ENCODE data around the gene CYP26A1. TPM values are rescaled to one million over a fixed set of nuclear protein-coding genes. Genes with fewer than 3 reads are reported as not detected.
A peak's percentile ranks its signal among the peaks of the same experiment; 100 is the strongest.

CYP26A1 gene
- total RNA-seq, 1 experiment from 2014 or later = 1.5 TPM

DNA sequence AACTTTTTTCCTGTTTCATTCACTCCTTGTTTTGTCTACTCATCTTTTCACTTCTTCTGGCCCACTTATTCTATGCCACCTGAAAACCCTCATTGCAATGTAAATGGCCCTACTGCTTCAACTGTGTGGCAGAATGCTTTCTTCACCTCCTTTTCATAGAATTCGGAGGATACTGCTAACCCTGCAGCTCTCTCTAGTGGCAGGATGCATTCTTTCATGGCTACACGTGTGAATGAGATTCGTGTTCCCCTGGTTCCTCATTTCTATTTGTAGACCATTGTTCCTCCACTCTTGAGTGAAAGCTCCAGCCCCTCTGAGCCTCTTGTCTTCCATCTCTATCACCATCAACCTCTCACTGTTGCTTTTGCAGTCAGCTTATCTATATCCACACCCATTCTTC, 34.0 kb upstream of the CYP26A1 start:
- no peaks in the 10 kb centered on the region for H3K27me3 ChIP-seq (ENCODE audit: control insufficient read depth, insufficient read depth, low read length)
- no peaks in the 10 kb centered on the region for H3K36me3 ChIP-seq (ENCODE audit: control insufficient read depth, insufficient read depth, low read length)
- H3K27ac ChIP-seq (ENCODE audit: low read length) = no peak overlapping the region
- TF ChIP-seq TCF7L2 (IDR thresholded peaks at IDR 0.05; ENCODE audit: low read depth, low read length) (no peak), SIN3A (IDR thresholded peaks at IDR 0.05; ENCODE audit: borderline replicate concordance, insufficient read depth, low read depth, low read length) (no peak), POLR2AphosphoS5 (IDR thresholded peaks at IDR 0.05; ENCODE audit: low read depth, low read length) (no peak)
- TF ChIP-seq, protein P1, sequence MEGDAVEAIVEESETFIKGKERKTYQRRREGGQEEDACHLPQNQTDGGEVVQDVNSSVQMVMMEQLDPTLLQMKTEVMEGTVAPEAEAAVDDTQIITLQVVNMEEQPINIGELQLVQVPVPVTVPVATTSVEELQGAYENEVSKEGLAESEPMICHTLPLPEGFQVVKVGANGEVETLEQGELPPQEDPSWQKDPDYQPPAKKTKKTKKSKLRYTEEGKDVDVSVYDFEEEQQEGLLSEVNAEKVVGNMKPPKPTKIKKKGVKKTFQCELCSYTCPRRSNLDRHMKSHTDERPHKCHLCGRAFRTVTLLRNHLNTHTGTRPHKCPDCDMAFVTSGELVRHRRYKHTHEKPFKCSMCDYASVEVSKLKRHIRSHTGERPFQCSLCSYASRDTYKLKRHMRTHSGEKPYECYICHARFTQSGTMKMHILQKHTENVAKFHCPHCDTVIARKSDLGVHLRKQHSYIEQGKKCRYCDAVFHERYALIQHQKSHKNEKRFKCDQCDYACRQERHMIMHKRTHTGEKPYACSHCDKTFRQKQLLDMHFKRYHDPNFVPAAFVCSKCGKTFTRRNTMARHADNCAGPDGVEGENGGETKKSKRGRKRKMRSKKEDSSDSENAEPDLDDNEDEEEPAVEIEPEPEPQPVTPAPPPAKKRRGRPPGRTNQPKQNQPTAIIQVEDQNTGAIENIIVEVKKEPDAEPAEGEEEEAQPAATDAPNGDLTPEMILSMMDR (IDR thresholded peaks at IDR 0.05) = peak; percentile 74
- TF ChIP-seq, protein P2, sequence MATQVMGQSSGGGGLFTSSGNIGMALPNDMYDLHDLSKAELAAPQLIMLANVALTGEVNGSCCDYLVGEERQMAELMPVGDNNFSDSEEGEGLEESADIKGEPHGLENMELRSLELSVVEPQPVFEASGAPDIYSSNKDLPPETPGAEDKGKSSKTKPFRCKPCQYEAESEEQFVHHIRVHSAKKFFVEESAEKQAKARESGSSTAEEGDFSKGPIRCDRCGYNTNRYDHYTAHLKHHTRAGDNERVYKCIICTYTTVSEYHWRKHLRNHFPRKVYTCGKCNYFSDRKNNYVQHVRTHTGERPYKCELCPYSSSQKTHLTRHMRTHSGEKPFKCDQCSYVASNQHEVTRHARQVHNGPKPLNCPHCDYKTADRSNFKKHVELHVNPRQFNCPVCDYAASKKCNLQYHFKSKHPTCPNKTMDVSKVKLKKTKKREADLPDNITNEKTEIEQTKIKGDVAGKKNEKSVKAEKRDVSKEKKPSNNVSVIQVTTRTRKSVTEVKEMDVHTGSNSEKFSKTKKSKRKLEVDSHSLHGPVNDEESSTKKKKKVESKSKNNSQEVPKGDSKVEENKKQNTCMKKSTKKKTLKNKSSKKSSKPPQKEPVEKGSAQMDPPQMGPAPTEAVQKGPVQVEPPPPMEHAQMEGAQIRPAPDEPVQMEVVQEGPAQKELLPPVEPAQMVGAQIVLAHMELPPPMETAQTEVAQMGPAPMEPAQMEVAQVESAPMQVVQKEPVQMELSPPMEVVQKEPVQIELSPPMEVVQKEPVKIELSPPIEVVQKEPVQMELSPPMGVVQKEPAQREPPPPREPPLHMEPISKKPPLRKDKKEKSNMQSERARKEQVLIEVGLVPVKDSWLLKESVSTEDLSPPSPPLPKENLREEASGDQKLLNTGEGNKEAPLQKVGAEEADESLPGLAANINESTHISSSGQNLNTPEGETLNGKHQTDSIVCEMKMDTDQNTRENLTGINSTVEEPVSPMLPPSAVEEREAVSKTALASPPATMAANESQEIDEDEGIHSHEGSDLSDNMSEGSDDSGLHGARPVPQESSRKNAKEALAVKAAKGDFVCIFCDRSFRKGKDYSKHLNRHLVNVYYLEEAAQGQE (IDR thresholded peaks at IDR 0.05; ENCODE audit: insufficient read depth in 1 of 2, low read depth in 2 of 2, low read length in 1 of 2) = no peak
- DNase-seq (ENCODE audit: low read depth, low spot score) = no peak
- H3K4me1 ChIP-seq (ENCODE audit: control insufficient read depth, insufficient read depth, low read length) = no peaks in the 10 kb centered on the region
- no TSS peak for BruUV-seq (replicated peaks)
- ATAC-seq = peak; percentile 81
- ChIA-PET CTCF (interaction anchor here (0.5 to 0.6 kb wide), 2 partner anchors 26 to 198 kb away, joined by 3 to 4 read pairs; no protein-coding TSS in a partner anchor), POLR2A (no interaction called here)
- H3K4me3 ChIP-seq (ENCODE audit: low read depth in 2 of 2, low read length in 2 of 2) = no peak overlapping the region
- intact Hi-C loops (cut with micrococcal nuclease; ENCODE audit: unreplicated experiment) = no loop called here
- no peaks in the 10 kb centered on the region for H3K9me3 ChIP-seq (ENCODE audit: control insufficient read depth, insufficient read depth, low read depth, low read length)
- in situ Hi-C loops (cut with HindIII; ENCODE audit: low pct_unique_long_range_greater_than_20kb, low sequenced_read_pairs) = no loop called here

DNA sequence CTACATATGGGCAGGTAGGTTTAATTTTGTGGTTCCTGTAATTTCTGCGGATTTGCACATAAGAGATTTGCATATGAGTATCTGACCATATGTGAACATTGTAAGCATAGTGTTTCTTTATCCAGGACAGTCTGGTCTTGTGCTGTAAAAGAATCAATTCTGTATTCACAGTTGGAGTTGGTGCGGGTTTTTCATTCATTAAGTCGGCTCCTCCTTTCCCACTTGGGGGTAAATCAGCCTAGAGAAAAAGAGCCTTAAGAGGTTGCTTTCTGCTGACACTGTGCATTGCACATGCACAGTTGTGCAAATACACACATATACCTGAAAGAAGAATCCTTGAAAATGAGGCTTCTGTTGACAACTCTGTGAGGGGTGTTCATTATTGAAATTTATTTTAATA, 19.2 kb upstream of the CYP26A1 start:
- in situ Hi-C loops (cut with HindIII; ENCODE audit: low pct_unique_long_range_greater_than_20kb, low sequenced_read_pairs) (no loop called here), intact Hi-C loops (cut with micrococcal nuclease; ENCODE audit: unreplicated experiment) (no loop called here)
- H3K4me1 ChIP-seq (ENCODE audit: control insufficient read depth, insufficient read depth, low read length) = no peaks in the 10 kb centered on the region
- CTCF ChIA-PET = no interaction called here
- DNase-seq (ENCODE audit: low read depth, low spot score) = no peak
- no peak overlapping the region for H3K4me3 ChIP-seq (ENCODE audit: low read depth in 2 of 2, low read length in 2 of 2)
- H3K27me3 ChIP-seq (ENCODE audit: control insufficient read depth, insufficient read depth, low read length) = no peaks in the 10 kb centered on the region
- BruUV-seq (replicated peaks) = no TSS peak
- H3K36me3 ChIP-seq (ENCODE audit: control insufficient read depth, insufficient read depth, low read length) = 0 out of 2 replicates have a peak, but pooled peaks cover 2% of the 10 kb centered on the region
- ATAC-seq = no peak
- no peak overlapping the region for H3K27ac ChIP-seq (ENCODE audit: low read length)
- no peaks in the 10 kb centered on the region for H3K9me3 ChIP-seq (ENCODE audit: control insufficient read depth, insufficient read depth, low read depth, low read length)
- POLR2A ChIA-PET = no interaction called here
- TF ChIP-seq POLR2AphosphoS5 (IDR thresholded peaks at IDR 0.05; ENCODE audit: low read depth, low read length) = no peak
- TF ChIP-seq SIN3A (IDR thresholded peaks at IDR 0.05; ENCODE audit: borderline replicate concordance, insufficient read depth, low read depth, low read length) = no peak

DNA sequence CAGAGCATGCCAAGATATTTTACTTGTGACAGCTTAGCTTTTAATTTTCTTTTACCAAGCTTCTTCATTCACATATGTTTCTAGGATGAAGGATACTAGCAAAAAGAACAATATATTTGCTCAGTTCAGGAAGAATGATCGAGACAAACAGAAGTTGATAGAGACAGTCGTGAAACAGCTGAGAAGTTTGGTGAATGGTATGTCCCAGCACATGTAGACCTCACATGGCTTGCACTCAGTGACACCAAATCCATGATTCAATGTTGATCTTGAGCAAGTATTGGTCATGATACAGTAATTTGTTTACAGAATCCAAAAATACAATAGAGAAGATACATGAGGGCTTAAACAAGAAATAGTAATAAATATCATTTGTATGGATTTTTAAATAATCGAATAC, 15.6 kb upstream of the CYP26A1 start:
- H3K4me3 ChIP-seq (ENCODE audit: low read depth in 2 of 2, low read length in 2 of 2) = no peak overlapping the region
- in situ Hi-C loops (cut with HindIII; ENCODE audit: low pct_unique_long_range_greater_than_20kb, low sequenced_read_pairs) (no loop called here), intact Hi-C loops (cut with micrococcal nuclease; ENCODE audit: unreplicated experiment) (no loop called here)
- no peak for ATAC-seq
- TF ChIP-seq POLR2AphosphoS5 (IDR thresholded peaks at IDR 0.05; ENCODE audit: low read depth, low read length) = no peak
- TF ChIP-seq, protein P2 (IDR thresholded peaks at IDR 0.05; ENCODE audit: insufficient read depth in 1 of 2, low read depth in 2 of 2, low read length in 1 of 2) = no peak
- TF ChIP-seq SIN3A (IDR thresholded peaks at IDR 0.05; ENCODE audit: borderline replicate concordance, insufficient read depth, low read depth, low read length) = no peak
- TF ChIP-seq TCF7L2 (IDR thresholded peaks at IDR 0.05; ENCODE audit: low read depth, low read length) = no peak
- TF ChIP-seq, protein P1 (IDR thresholded peaks at IDR 0.05) = no peak
- DNase-seq (ENCODE audit: low read depth, low spot score) = peak; percentile 61
- H3K4me1 ChIP-seq (ENCODE audit: control insufficient read depth, insufficient read depth, low read length) = peaks cover 3% of the 10 kb centered on the region; the same call in 1 of the 2 replicates
- ChIA-PET POLR2A (no interaction called here), CTCF (no interaction called here)
- 0 out of 2 replicates have a peak, but pooled peaks cover 2% of the 10 kb centered on the region for H3K36me3 ChIP-seq (ENCODE audit: control insufficient read depth, insufficient read depth, low read length)
- no peaks in the 10 kb centered on the region for H3K9me3 ChIP-seq (ENCODE audit: control insufficient read depth, insufficient read depth, low read depth, low read length)
- H3K27me3 ChIP-seq (ENCODE audit: control insufficient read depth, insufficient read depth, low read length) = no peaks in the 10 kb centered on the region
- no TSS peak for BruUV-seq (replicated peaks)
- H3K27ac ChIP-seq (ENCODE audit: low read length) = no peak overlapping the region
